WERI-Rb-1 (cell line): ENCODE data around the gene LRRC75A.
A peak's percentile ranks its signal among the peaks of the same experiment; 100 is the strongest.
"Not testable (repeated sequence)": the region's sequence is repeated elsewhere in the genome, so short reads cannot be mapped to it uniquely, and the experiment has no call there.

ENCODE experiments used
- DNase-seq: peaks from one replicate; pipeline ENCODE4 v3.0.0-alpha.2; 2020
- H3K27ac ChIP-seq: fragments of 250-450 bp; sonication (Bioruptor Pico); 2 replicates; pipeline ENCODE4 v1.5.1; 2020; ENCODE audit warnings: mild to moderate bottlenecking, moderate library complexity
- H3K27me3 ChIP-seq: fragments of 250-450 bp; sonication (Bioruptor Pico); 2 replicates; pipeline ENCODE4 v1.5.1; 2021; ENCODE audit warnings: mild to moderate bottlenecking, low read depth, moderate library complexity; ENCODE audit not compliant: insufficient read depth, severe bottlenecking
- H3K36me3 ChIP-seq: fragments of 250-450 bp; sonication (Bioruptor Pico); 2 replicates; pipeline ENCODE4 v1.5.1; 2020; ENCODE audit warnings: mild to moderate bottlenecking, moderate library complexity
- H3K4me3 ChIP-seq: 2 replicates; pipeline ENCODE4 v1.5.1; 2011; ENCODE audit warnings: low read depth, mild to moderate bottlenecking, control low read depth, low read length
- H3K9me3 ChIP-seq: fragments of 250-450 bp; sonication (Bioruptor Pico); 2 replicates; pipeline ENCODE4 v1.5.1; 2021; ENCODE audit warnings: mild to moderate bottlenecking, moderate library complexity; ENCODE audit not compliant: severe bottlenecking
- CTCF ChIP-seq: IDR thresholded peaks from 2 replicates; pipeline ENCODE4 v1.5.1; 2011; ENCODE audit warnings: low read depth, mild to moderate bottlenecking, control low read depth, inconsistent platforms, low read length

LRRC75A gene

GRCh38 chr17:16491703-16492612 is at the start of gene LRRC75A:
Gene LRRC75A (minus strand): TSS chr17:16492193. CDS start chr17:16491990, 203 bp downstream.
- 0 out of 2 replicates have a peak, but pooled peaks have one; percentile 13 for TF ChIP-seq CTCF
- Histone ChIP-seq H3K4me3 (peak within 1 kb of the TSS; percentile 44), H3K36me3 (no peaks in the 10 kb centered on the region), H3K9me3 (no peaks in the 10 kb centered on the region), H3K27ac (peak within 1 kb of the TSS; percentile 66), H3K27me3 (no peaks in the 10 kb centered on the region)
- peak; percentile 53 for DNase-seq

GRCh38 chr17:16537130-16537458 is 45.1 kb upstream of the LRRC75A start:
- H3K27me3 ChIP-seq, result no peaks in the 10 kb centered on the region
- no peak overlapping the region; the same call in 1 of the 2 replicates for H3K27ac ChIP-seq
- H3K4me3 ChIP-seq, result no peak overlapping the region; the same call in 1 of the 2 replicates
- TF ChIP-seq CTCF, result no peak
- H3K9me3 ChIP-seq, result no peaks in the 10 kb centered on the region
- no peaks in the 10 kb centered on the region for H3K36me3 ChIP-seq
- no peak for DNase-seq

GRCh38 chr17:16534236-16534635 is 42.2 kb upstream of the LRRC75A start:
- H3K9me3 ChIP-seq, result no peaks in the 10 kb centered on the region
- no peak overlapping the region for H3K27ac ChIP-seq
- no peak for DNase-seq
- no peaks in the 10 kb centered on the region for H3K27me3 ChIP-seq
- no peak for TF ChIP-seq CTCF
- H3K4me3 ChIP-seq, result no peak overlapping the region
- H3K36me3 ChIP-seq, result no peaks in the 10 kb centered on the region

GRCh38 chr17:16529906-16530305 is 37.9 kb upstream of the LRRC75A start:
- DNase-seq, result no peak
- Histone ChIP-seq H3K36me3 (no peaks in the 10 kb centered on the region), H3K27ac (no peak overlapping the region), H3K9me3 (no peaks in the 10 kb centered on the region), H3K27me3 (no peaks in the 10 kb centered on the region), H3K4me3 (no peak overlapping the region)
- no peak for TF ChIP-seq CTCF

- TF ChIP-seq CTCF, result no peak
- no peaks in the 10 kb centered on the region for H3K9me3 ChIP-seq
- no peak overlapping the region for H3K27ac ChIP-seq
- no peaks in the 10 kb centered on the region for H3K27me3 ChIP-seq
- no peaks in the 10 kb centered on the region for H3K36me3 ChIP-seq
- H3K4me3 ChIP-seq, result no peak overlapping the region
- DNase-seq, result no peak
These were observed 35.3 kb upstream of the LRRC75A start for GRCh38 chr17:16527298-16527697.

GRCh38 chr17:16525556-16525955 is 33.6 kb upstream of the LRRC75A start:
- not testable (repeated sequence) for H3K9me3 ChIP-seq, H3K27ac ChIP-seq, DNase-seq, H3K27me3 ChIP-seq, H3K36me3 ChIP-seq, H3K4me3 ChIP-seq
